CD4-positive, alpha-beta T cell treated with Interferon alpha-2 for 1 hour (primary cell): Measurements from ENCODE around the gene LRMDA.

Source experiments
- DNase-seq, 2 donors: peaks; one replicate each; pipeline ENCODE4 v3.0.0-alpha.2; 2020 to 2022

LRMDA gene

DNA sequence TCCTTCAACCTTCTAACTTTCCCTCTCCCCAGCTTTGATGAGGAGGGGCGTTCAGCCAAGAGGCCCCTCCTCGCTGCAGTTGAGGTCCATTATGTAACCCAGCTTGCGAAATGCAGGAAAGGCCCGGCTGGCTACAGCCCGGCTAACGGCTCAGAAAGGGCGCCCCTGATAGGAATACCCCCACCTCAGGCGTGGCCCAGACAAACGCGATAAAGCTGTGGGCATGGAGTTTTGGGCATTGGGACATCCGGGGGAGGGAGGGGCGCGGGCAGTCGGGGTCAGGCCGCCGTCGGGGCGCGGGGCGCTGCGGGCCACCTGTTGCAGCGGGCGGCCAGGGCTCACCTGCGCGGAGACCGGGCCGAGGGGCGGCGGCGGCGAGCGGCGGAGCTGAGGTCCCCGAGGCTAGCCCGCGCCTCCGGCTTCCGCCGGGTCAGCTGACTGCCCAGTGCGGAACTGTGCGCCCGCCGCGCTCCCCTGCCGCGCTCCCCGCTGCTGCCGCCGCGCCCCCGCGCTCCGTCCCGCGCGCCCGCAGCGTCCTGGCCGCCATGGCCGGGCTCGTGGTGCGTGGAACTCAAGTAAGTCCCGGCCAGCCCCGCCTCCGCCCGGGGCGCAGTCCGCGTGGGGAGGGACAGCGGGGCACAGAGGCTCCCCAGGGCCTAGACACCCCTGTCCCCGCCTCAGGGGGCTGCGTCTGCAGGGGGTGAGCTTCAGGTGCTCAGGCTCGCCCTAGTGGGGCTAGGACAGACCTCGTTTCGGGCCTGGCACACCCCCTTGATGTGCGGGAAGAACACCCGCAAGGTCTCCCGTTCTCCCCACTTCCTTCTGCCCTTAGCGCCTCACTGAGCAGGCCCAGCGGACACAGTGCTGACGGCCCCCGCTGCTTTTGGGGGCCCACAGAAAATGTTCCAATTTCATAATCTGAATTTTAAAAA is at the start of gene LRMDA:
TSS of gene LRMDA (plus strand) at position 445 of the 932 bp plus-strand sequence.
- no peak for DNase-seq

DNA sequence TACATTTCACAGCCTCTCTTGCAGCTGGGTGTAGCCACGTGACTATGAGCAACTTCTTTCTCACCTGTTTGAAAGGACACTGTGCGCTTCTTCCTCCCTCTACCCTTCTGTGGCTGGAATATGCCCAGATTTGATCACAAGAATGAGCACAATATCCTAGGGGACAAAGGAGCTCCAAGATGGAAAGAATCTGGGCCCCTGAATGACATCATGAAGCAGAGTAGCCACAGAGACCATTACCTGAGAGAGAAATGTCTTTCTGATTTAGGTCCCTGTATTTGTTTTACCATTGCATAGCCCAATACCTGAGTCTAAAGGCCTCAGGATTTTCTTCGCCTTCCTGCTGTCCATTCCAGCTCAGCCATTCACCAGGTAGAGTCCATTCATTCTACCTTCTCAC is 45.3 kb upstream of the LRMDA start:
- no peak for DNase-seq

DNA sequence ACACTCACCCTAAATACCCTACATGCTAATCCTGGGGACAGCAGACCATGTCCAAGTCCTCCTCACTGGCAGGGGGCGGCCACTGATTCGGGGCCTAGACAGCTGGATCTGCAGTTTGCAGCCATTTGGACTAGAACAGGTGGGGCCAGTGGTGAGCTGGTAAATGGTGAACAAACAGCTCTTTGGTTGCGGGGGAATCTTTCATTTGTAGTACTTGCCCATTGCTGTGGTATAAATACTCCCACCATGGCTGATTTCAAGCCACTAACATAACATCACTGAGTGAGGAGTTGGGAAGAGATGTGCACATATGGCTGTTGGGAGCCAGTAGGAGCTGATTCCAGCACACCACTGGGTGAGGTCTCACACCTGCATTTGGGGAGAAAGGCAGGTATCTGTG is 43.3 kb upstream of the LRMDA start:
- DNase-seq, result no peak

DNA sequence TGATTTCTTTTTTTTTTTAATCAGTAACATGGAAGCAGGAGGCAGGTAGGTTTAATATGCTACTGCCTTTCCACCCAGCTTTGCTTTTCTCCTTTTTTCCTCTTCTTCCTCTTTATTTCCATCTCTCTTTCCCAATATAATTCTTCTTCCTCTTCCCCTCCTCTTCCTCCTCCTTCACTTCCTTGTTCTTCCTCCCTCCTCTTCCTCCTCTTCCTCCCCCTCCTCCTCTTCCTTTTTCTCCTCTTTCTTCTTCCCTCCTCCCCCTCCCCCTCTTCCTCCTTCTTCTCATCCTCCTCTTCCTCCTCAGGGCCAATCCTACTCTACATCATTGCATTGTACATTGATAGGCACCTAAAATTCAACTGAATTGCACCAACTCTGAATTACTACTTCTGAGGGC is 41.2 kb upstream of the LRMDA start:
- DNase-seq, result no peak

DNA sequence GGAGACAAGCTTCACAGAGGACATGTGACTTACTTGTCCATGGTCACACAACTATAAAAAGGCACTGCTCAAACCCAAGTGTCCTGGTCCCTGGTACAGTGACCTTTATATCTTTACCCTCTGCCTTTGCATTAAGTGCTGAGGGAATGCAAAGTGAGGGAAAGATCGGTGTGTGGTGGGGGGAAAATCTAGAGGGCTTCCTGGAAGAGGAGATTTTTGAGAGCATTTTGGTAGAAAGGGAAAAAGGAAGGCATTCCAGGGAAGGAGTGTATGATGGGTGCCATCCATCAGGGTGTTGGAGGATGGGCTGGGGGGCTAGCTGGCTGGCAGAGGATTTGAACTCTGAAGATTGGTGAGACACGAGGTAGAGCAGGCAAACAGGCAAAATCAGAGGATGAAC is 39.2 kb upstream of the LRMDA start:
- DNase-seq, result no peak

DNA sequence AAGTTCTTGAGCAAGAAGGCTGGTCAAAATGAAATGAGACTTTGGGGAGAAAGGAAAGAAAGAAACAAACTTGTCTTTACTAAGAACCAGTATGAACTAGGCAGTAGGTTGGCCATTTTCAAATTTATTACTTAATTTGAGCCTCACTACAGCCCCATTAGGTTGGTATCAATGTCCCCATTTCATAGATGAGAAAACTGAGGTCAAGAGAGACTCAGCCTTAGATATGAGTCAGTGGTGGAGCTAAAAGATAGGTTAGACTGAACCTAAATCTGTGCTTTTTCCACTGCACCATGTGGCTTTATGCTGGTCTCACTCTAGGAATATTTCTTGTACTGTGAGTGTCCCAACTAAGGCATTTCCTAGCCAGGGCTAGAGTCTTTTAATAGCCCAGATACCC is 38.7 kb upstream of the LRMDA start:
- no peak for DNase-seq

DNA sequence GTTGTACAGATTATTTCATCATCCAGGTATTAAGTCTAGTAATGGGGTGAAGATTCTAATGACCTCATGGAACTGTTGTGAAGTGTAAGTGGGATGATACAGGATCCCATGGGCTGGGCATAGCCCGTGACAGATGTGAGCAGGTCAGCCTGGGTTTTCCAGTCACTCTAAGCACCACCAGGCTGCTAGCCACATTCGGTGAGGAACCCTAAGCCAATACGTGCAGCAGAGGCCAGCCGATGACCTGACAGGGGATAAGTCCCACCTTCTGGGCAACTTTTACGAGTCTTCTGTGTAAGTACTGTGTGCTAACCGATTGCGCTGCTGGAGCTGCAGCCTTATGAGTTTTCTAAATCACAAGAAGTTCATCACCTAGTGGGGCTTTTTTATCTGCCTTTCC is 37.2 kb upstream of the LRMDA start:
- no peak for DNase-seq

- DNase-seq, result no peak
Observed at GRCh38 chr10:75395066-75395931, 36.1 kb upstream of the LRMDA start.

DNA sequence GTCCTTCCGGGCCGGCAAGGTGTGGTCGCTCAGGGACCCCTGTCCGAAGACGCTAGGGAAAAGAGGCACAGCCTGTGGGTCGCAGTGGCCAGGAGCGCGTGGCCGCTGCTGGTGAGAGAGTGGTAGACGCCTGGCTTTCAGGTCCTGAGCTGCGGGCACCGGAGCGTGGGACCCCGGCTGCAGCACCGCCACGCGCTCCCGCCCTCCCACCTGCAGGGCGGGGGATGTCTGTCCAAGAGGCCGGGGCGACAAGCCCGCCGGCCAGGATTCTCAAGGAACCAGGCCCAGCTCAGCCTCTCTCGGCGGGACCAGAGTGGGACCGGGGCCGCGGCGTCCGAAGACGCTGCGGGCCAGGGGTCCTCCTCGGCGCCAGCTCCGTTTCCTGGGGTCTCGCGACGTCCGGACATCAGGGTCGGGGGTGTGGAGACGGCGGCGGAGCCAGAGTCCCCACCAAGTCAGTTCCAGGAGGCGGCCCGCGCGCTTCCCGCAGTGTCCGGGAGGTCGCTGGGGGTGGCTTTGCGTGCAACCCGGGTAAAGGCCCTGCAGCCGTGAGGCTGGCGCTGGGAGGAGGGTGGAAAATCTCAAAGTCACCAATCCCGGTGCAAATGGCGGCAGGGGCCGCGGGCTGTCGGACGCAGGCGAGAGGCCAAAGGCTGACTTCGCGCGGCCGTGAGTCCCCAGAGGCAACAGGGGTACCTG is 35.3 kb upstream of the LRMDA start:
- DNase-seq, result no peak

DNA sequence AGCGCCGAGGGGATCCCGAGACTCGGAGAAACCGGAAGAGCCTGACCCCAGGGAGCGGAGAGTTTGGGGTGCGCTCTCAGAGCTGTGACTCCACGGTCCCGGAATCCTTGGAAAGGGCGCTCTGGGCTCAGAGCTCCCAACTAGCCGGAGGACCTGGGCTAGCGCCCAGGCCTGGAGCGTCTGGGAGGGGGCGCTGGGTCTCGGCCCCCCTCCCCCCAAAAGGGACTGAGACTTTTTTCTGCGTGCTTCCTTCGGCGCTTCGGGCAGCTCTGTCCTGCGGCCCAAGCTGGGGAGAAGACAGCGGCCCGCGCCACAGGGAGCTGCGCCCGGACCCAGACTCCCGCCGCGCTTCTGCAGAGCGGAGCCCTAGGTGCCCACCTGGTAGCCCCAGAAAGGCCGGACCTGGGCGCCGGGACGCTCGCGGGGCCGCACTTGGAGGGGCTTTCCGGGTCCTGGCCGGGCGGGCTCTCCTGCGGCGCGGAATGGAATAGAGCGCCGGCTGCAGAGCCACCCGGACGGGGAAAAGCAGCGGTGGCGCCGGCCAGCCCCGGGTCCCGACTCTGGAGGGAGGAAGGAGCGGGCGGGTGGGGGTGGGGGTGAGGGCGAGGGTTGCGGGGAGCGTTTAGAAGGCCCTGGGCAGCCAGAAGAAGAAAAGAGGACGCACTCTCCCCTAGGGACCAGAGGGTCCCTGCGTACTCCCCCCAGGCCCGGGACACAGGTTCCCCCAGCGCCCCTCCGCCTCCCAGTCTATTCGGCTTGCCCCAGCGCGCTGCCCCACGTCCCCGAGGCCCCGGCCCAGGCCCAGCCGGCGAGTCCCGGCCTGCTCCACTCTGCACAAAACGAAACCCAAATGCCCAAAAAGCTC is 34.6 kb upstream of the LRMDA start:
- no peak for DNase-seq

- no peak for DNase-seq
Observed at GRCh38 chr10:75397496-75398199, 33.8 kb upstream of the LRMDA start.

GRCh38 chr10:75398200-75398691 is 33.2 kb upstream of the LRMDA start:
- DNase-seq, result no peak

DNA sequence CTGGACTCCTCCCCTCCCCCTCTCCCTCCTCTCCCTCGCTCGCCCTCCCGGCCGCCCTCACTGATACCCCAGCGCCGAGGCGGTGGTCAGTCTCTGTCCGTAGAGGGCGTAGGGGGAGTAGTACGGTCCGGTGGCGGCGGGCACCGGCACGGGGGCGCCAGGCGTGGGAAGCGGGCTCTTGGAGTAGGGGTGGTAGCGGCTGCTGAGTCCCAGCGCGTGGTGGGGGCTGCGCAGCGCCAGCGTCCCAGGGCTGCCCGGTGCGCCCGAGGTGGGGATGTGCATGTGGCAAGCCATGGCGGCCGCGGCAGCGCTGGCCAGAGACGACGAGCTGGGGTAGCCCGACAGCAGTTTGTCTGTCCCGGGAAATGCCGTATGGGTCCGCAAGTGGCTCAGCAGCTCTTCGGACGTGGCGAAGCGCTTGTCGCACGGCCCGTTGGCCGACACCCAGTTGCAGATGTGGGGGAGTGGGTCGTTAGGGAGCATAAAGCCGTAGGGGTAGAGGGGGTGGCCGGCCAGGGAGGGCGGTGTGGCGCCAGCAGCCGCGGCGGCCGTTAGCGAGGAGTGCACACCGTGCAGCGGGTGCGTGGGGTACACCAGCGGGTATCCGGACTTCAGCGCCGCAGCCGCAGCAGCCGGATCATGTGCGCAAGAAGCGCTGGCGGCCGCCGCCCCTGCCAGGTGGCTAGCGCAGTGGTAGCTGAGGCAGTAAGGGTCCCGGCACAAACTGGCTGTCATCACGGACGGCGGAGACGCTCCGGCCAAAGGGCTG is 32.5 kb upstream of the LRMDA start:
- no peak for DNase-seq

DNA sequence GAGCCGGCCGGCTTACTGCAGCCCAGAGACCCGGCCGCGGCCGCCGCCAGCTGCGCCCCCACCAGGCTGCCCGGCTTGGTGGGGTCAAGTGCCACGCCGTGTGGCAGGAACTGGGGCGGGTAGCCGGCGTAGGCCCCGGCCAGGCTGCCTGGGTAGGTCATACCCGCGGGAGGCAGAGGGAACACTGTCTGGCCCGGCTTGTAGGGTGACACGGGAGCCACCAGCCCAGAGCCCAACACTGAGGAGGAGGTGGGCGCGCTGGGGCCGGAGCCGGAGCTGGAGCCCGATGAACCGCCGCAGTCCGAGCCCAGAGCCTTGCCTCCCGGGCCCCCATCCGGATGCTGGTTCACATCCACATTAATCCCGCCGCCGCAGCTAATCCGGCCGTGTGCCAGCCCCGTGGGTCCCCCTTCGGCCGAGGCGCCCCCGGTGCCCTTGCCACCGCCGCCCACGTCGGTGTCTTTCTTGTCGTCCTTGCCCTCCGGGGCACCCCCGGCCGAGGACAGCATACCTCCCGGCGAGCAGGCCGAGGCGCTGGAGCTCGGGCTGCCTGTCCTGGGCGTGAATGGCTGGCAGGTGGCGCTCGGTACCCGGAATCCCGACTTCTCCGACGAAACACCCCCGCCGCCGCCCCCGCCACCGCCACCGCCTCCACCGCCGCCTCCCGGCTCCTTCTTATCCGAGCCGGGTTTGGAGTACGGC is 31.8 kb upstream of the LRMDA start:
- DNase-seq, result peak; percentile 41 to 47

DNA sequence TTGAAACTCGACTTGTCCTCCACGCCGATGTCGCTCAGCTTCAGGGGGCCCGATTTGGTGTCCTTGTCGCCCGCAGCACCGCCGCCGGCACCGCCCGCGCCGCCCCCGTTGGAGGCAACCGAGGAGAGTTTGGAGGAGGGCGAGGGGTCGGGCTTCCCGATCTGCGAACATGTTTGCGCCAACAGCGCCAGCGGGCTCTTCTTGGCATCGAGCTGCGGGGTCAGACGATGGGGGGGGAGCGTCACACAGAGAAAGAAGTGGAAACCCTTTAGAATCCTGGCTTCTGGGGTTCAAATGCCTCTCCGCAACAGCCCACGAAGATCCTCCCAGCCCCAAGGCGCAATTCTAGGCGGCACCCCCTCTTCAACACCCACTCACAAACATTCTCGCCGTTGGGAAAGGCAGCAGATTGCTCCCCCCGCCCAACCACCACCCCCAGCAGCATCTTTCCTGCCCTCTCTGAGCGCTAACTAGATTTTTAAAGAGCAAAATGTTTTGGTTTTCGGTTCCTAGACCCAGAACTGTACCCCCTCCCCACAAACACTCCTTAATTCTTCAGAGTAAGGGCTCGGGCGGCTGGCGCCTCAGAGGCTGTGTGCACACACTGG is 31.2 kb upstream of the LRMDA start:
- no peak for DNase-seq

DNA sequence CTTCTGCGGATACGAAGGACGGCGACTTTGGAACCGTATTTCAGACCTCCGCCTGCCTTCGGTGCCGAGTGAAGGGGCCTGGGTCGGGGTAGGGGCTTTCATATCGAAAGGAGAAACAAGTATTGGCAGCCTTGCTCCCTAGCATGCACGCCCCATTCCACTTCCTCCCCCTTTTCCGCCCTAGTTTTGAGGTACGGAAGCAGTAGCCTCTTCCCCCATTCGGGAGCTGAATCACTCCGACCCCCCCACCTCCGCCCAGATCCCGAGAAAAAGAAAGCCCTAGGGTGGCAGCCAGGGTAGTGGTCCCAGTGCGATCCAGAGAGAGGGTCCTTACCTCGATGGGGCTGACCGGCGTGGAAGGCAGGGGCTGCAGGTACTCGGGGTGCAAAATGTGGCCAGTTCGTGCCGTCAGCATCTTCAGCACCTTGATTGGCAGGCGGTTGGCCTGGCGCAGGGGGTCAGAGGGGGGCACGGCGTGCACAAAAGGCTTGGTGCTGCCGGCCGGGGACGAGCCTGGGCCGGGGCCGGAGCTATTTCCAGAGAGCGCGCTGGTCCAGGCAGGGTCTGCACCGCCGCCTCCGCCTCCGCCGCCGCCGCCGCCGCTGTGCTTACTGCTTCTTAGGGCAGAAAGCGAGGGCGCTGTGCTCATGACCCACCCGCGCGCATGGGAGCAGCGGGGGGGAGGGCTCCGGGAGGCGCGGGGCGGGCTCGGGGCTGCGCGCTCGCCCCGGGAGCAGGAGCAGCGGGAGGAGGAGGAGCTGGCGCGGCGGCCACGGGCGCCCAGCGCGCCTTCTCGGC is 30.5 kb upstream of the LRMDA start:
- no peak for DNase-seq

GRCh38 chr10:75401569-75402485 is 29.6 kb upstream of the LRMDA start, which contains the start of gene ZNF503:
Gene ZNF503 (minus strand): TSS chr10:75401764. CDS start chr10:75401419, 345 bp downstream.
- peak; percentile 40 to 63 for DNase-seq
